AG09319 (cell line): Measurements from ENCODE around the gene JAZF1.

ENCODE experiments used
- DNase-seq: peaks from one replicate; pipeline ENCODE4 v3.0.0-alpha.2; 2010; ENCODE audit warnings: low read depth; ENCODE audit errors: extremely low read depth
- CTCF ChIP-seq: IDR thresholded peaks from 2 replicates; pipeline ENCODE4 v1.5.1; 2011; ENCODE audit warnings: low read depth, mild to moderate bottlenecking, inconsistent platforms, low read length, moderate library complexity

Gene JAZF1

DNA sequence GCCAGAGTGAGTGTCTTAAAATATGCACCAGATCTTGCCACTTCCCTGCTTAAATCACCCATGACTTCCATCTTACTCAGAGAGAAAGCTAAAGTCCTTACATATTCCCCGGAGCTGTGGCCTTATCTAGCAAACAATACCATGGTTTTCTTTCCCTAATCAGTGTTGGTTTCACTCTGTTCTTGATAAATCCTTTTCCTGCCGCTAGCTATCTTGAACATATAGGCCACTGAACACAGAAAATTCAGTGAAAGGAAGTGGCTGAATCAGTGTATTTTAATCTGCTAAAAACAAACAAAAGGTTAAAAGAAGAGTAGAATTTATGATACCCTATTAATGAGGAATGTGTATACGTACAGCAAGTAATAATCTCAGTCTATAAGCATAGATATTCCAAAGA, 42.0 kb upstream of the JAZF1 start:
- DNase-seq = no peak
- no peak for TF ChIP-seq CTCF

GRCh38 chr7:28219793-28220192, 39.2 kb upstream of the JAZF1 start:
- DNase-seq = no peak
- no peak for TF ChIP-seq CTCF

DNA sequence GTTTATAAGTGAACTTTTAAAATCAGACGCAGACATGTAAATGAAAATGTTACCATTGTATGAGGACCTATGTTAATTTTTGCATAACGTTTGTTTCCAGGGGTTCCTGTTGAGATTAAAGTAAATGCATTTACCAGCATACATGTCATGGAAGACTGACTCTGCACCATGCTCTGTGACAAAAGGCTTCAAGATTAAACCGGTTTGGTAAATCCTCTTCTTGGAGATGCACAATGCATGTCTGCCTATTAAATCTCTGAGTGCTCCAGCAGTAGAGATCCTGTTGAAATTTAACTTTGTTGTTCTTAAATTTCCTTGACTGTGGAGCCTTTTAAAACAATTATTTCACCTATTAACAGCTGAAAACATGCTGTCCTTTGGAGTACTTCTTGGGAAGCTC, 36.5 kb upstream of the JAZF1 start:
- no peak for TF ChIP-seq CTCF
- DNase-seq = no peak

- DNase-seq = no peak
- no peak for TF ChIP-seq CTCF
Measured at GRCh38 chr7:28211006-28211405, 30.4 kb upstream of the JAZF1 start.

- no peak for DNase-seq
- no peak for TF ChIP-seq CTCF
Measured at GRCh38 chr7:28208506-28208905, 27.9 kb upstream of the JAZF1 start.

DNA sequence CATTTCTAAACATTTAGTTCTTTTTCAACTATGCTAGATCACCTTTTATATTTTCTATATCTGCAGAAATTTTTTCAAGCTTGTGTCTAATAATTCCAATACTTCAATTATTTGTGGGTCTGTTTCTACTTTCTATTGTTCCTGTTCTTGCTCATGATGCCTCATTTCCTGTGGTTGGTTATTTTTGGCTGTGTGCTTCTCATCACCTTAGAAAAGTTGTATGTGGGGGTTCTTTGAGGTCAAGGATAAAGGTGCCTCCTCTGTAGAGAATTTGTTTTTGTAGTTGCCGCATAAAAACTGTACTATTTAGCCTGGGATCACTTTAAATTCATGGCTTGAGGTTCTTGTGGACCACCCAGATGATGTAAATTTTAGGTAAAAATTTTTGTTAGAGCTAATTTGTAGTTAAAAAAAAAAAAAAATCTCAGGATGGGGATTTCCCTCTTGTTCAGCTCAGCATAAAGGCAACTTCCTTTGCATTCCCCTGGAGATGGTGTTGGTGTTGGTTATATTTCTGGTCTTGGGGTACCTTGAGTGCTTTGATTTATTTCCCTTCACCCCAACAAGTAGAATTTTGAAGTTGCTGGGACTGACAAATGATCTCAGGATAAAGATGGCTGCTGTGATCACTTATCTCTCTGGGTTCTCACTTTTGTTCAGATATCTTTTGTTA, 27.0 kb upstream of the JAZF1 start:
- no peak for DNase-seq
- TF ChIP-seq CTCF = no peak

DNA sequence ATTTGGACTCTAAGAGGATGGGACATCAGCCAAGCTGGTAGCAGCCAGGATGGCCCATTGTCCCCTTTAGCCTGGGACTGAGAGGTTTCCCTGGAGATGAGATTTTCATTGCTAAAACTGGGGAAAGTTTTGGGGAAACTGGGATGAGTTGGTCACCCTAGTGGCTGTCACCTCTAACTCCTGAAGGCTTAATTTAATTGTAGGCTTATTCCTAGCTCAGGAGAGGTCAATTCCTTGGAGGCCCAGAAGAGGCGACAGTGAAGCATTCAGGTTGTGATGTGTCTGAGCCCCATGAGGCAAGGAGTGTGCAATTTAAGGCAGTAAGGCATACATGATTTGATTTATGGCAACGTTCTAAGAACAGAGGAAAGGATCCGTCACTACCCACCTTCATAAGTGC, 24.9 kb upstream of the JAZF1 start:
- no peak for DNase-seq

More for the DNA sequence above, 24.9 kb upstream of the JAZF1 start:
- TF ChIP-seq CTCF = no peak
